Stimulated activated naive CD8-positive, alpha-beta T cell treated with anti-CD3 and anti-CD28 coated beads, Interleukin-15, Interleukin-2, amounts not matched to agents 100 U/mL and 50 U/mL, for 24 hours (primary cell): Measurements from ENCODE around the gene TMEM30A.
A peak's percentile ranks its signal among the peaks of the same experiment; 100 is the strongest.

Experiments used
- ATAC-seq: fragments of 150-1000 bp; cut with Tn5 transposase; one replicate; pipeline ENCODE4 v1.10.0; 2021
- DNase-seq: peaks from one replicate; pipeline ENCODE4 v3.0.0; 2021

The TMEM30A gene

GRCh38 chr6:75215291-75215690 lies 69.3 kb downstream of the TMEM30A start:
- DNase-seq, result no peak
- ATAC-seq, result no peak

- no peak for DNase-seq
- ATAC-seq, result peak; percentile 47
Observed at GRCh38 chr6:75213732-75214131, 70.9 kb downstream of the TMEM30A start.

- DNase-seq (no peak), ATAC-seq (no peak)
Observed at GRCh38 chr6:75213112-75213511, 71.5 kb downstream of the TMEM30A start.

- no peak for DNase-seq
- no peak for ATAC-seq
Observed at GRCh38 chr6:75211920-75212590, 72.5 kb downstream of the TMEM30A start.

GRCh38 chr6:75210885-75211739 lies 73.5 kb downstream of the TMEM30A start:
- DNase-seq (peak; percentile 53), ATAC-seq (no peak)

- DNase-seq (no peak), ATAC-seq (no peak)
Observed at GRCh38 chr6:75209184-75209723, 75.3 kb downstream of the TMEM30A start.

GRCh38 chr6:75208298-75209183 lies 76.1 kb downstream of the TMEM30A start:
- peak; percentile 82 for ATAC-seq
- DNase-seq, result peak; percentile 85

GRCh38 chr6:75206576-75207342 lies 77.8 kb downstream of the TMEM30A start:
- DNase-seq, result no peak
- ATAC-seq, result no peak

GRCh38 chr6:75205776-75206575 lies 78.6 kb downstream of the TMEM30A start, which contains the start of gene COL12A1:
Gene COL12A1 (minus strand): TSS chr6:75206053. CDS start chr6:75202792, 3,261 bp downstream.
- DNase-seq (peak; percentile 29), ATAC-seq (no peak)

- DNase-seq, result peak; percentile 27
- ATAC-seq, result no peak
Observed at GRCh38 chr6:75204959-75205775, 79.4 kb downstream of the TMEM30A start.

- DNase-seq, result peak; percentile 57
- no peak for ATAC-seq
Observed at GRCh38 chr6:75204217-75204958, 80.2 kb downstream of the TMEM30A start.

- ATAC-seq (no peak), DNase-seq (no peak)
Observed at GRCh38 chr6:75203721-75204120, 80.9 kb downstream of the TMEM30A start.
